Stomach (tissue), 4 donors: ENCODE data around the gene RASSF4.

Source experiments
- CTCF ChIP-seq, 7 experiments: fragments of 450-650 bp in 4 of 7; fragments of 200-600 bp in 3 of 7; sonication (generic) in 3 of 7; IDR thresholded peaks; one replicate each; pipeline ENCODE4 v1.5.1; 2016 to 2019; ENCODE audit warnings: antibody characterized with exemption in 7 of 7, control low read depth in 2 of 7, mild to moderate bottlenecking in 1 of 7
- EP300 ChIP-seq: sonication (generic); formaldehyde crosslinking; IDR thresholded peaks from one replicate; pipeline ENCODE4 v1.6.1; 2017; ENCODE audit warnings: antibody characterized with exemption
- POLR2AphosphoS5 ChIP-seq, 3 donors: sonication (generic); formaldehyde crosslinking; IDR thresholded peaks; one replicate each; pipeline ENCODE4 v1.6.1; 2016; ENCODE audit warnings: antibody characterized with exemption in 3 of 3

GRCh38 chr10:44993226-44993921 lies 33.8 kb downstream of the RASSF4 start:
- TF ChIP-seq CTCF (IDR thresholded peaks at IDR 0.05): no peak
- TF ChIP-seq EP300: no peak
- no peak for TF ChIP-seq POLR2AphosphoS5 (IDR thresholded peaks at IDR 0.05)
